NOMO-1 treated with dmso at 0.1 percent for 144 hours (cell line): ENCODE results near the gene LRMDA.
"Not testable (repeated sequence)": the region's sequence is repeated elsewhere in the genome, so short reads cannot be mapped to it uniquely, and the experiment has no call there.

Experiments used
- DNase-seq: peaks from one replicate; lab custom pipeline; 2025; ENCODE audit not compliant: unreplicated experiment; lab: John Stamatoyannopoulos, UW

The LRMDA gene

DNA sequence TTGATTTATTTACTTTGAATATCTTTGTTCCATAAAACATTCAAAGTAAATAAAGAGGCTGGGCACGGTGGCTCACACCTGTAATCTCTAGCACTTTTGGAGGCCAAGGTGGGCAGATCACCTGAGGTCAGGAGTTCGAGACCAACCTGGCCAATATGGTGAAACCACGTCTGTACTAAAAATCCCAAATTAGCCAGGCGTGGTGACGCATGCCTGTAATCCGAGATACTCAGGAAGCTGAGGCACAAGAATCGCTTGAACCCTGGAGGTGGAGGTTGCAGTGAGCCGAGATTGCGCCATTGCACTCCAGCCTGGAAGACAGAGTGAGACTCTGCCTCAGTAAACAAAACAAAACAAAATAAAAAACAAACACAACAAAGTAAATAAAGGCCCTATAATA is 1153.0 kb downstream of the LRMDA start:
- not testable (repeated sequence) for DNase-seq
